NCI-H2227 (cell line): ENCODE results near the gene HSBP1.

Experiments used
- DNase-seq: peaks from one replicate; lab custom pipeline; 2025; ENCODE audit not compliant: unreplicated experiment; lab: John Stamatoyannopoulos, UW

HSBP1 gene

GRCh38 chr16:83807710-83808572 is at the start of gene HSBP1:
HSBP1 (plus strand) TSS chr16:83807978; CDS start chr16:83808077, 99 bp downstream.
- DNase-seq: peak; percentile 88

- DNase-seq: no peak
Observed at GRCh38 chr16:83762141-83762991, 45.4 kb upstream of the HSBP1 start.

- DNase-seq: no peak
Observed at GRCh38 chr16:83762992-83763358, 44.8 kb upstream of the HSBP1 start.

GRCh38 chr16:83768986-83769385 is 38.8 kb upstream of the HSBP1 start:
- no peak for DNase-seq

GRCh38 chr16:83769397-83770008 is 38.3 kb upstream of the HSBP1 start:
- no peak for DNase-seq

GRCh38 chr16:83771306-83771942 is 36.4 kb upstream of the HSBP1 start:
- DNase-seq: no peak

- no peak for DNase-seq
Observed at GRCh38 chr16:83772806-83773205, 35.0 kb upstream of the HSBP1 start.

- DNase-seq: no peak
Observed at GRCh38 chr16:83774066-83774465, 33.7 kb upstream of the HSBP1 start.

GRCh38 chr16:83776944-83777343 is 30.8 kb upstream of the HSBP1 start:
- DNase-seq: no peak

- DNase-seq: no peak
Observed at GRCh38 chr16:83779886-83780285, 27.9 kb upstream of the HSBP1 start.

GRCh38 chr16:83785455-83785854 is 22.3 kb upstream of the HSBP1 start:
- no peak for DNase-seq

GRCh38 chr16:83789642-83790401 is 18.0 kb upstream of the HSBP1 start:
- DNase-seq: no peak

GRCh38 chr16:83791916-83792315 is 15.9 kb upstream of the HSBP1 start:
- no peak for DNase-seq

GRCh38 chr16:83792391-83792790 is 15.4 kb upstream of the HSBP1 start:
- no peak for DNase-seq

- no peak for DNase-seq
Observed at GRCh38 chr16:83793179-83793578, 14.6 kb upstream of the HSBP1 start.

GRCh38 chr16:83794860-83795554 is 12.8 kb upstream of the HSBP1 start:
- DNase-seq: no peak

- DNase-seq: no peak
Observed at GRCh38 chr16:83797013-83797412, 10.8 kb upstream of the HSBP1 start.

- no peak for DNase-seq
Observed at GRCh38 chr16:83799336-83799735, 8.4 kb upstream of the HSBP1 start.

GRCh38 chr16:83802135-83802534 is 5.6 kb upstream of the HSBP1 start:
- DNase-seq: no peak
